Fibroblast of pulmonary artery (primary cell): ENCODE results near the gene ERC2.

Experiments used
- DNase-seq: peaks from one replicate; pipeline ENCODE4 v3.0.0-alpha.2; 2010; ENCODE audit warnings: low read depth
- H3K4me3 ChIP-seq: replicated peaks from 2 replicates; pipeline ENCODE4 v1.5.1; 2011; ENCODE audit warnings: low read depth, mild to moderate bottlenecking, control low read depth, low read length, moderate library complexity
- CTCF ChIP-seq: IDR thresholded peaks from 2 replicates; pipeline ENCODE4 v1.5.1; 2011; ENCODE audit warnings: mild to moderate bottlenecking, control low read depth, low read length, inconsistent platforms; ENCODE audit errors: missing control alignments

Gene ERC2

GRCh38 chr3:56428667-56429066 lies 39.6 kb downstream of the ERC2 start:
- no peak for DNase-seq
- no peak overlapping the region for H3K4me3 ChIP-seq
- no peak for TF ChIP-seq CTCF

- DNase-seq: no peak
- TF ChIP-seq CTCF: no peak
- H3K4me3 ChIP-seq: no peak overlapping the region
Measured at GRCh38 chr3:56424885-56425284, 43.4 kb downstream of the ERC2 start.

GRCh38 chr3:56424336-56424735 lies 43.9 kb downstream of the ERC2 start:
- TF ChIP-seq CTCF: no peak
- DNase-seq: no peak
- H3K4me3 ChIP-seq: no peak overlapping the region

- no peak for DNase-seq
- no peak overlapping the region for H3K4me3 ChIP-seq
Measured at GRCh38 chr3:56423661-56424099, 44.6 kb downstream of the ERC2 start.

GRCh38 chr3:56422316-56422715 lies 46.0 kb downstream of the ERC2 start:
- TF ChIP-seq CTCF: no peak
- DNase-seq: no peak
- H3K4me3 ChIP-seq: no peak overlapping the region

More at GRCh38 chr3:56423661-56424099, 44.6 kb downstream of the ERC2 start:
- no peak for TF ChIP-seq CTCF

- DNase-seq: no peak
- H3K4me3 ChIP-seq: no peak overlapping the region
- TF ChIP-seq CTCF: no peak
Measured at GRCh38 chr3:56421205-56421604, 47.1 kb downstream of the ERC2 start.

- TF ChIP-seq CTCF: no peak
- H3K4me3 ChIP-seq: no peak overlapping the region
- no peak for DNase-seq
Measured at GRCh38 chr3:56415652-56416051, 52.6 kb downstream of the ERC2 start.
